ENCODE data around the gene LAMA5. TPM values are rescaled to one million over a fixed set of nuclear protein-coding genes. Genes with fewer than 3 reads are reported as not detected.

The LAMA5 gene
- total and polyA plus RNA-seq, 2 experiments from 2014 or later = 162 to 168 TPM

- Histone ChIP-seq H3K4me3 (no peak overlapping the region), H3K36me3 (peaks cover 36% of the 10 kb centered on the region), H3K27me3 (no peaks in the 10 kb centered on the region), H3K9me3 (ENCODE audit: low read depth) (no peaks in the 10 kb centered on the region), H3K4me1 (ENCODE audit: low read depth) (no peaks in the 10 kb centered on the region), H3K27ac (no peak overlapping the region)
- no peak for DNase-seq (ENCODE audit: low read depth in 1 of 2, low spot score in 1 of 2)
- no peak for TF ChIP-seq CTCF (IDR thresholded peaks at IDR 0.05; ENCODE audit: low read depth, low read length)
Observed at GRCh38 chr20:62323146-62323979, 43.7 kb downstream of the LAMA5 start.

- DNase-seq (ENCODE audit: low read depth in 1 of 2, low spot score in 1 of 2) = no peak
- no peak overlapping the region for H3K4me3 ChIP-seq
- no peak for TF ChIP-seq CTCF (IDR thresholded peaks at IDR 0.05; ENCODE audit: low read depth, low read length)
- H3K36me3 ChIP-seq = peaks cover 28% of the 10 kb centered on the region
- H3K4me1 ChIP-seq (ENCODE audit: low read depth) = no peaks in the 10 kb centered on the region
- no peaks in the 10 kb centered on the region for H3K9me3 ChIP-seq (ENCODE audit: low read depth)
- H3K27me3 ChIP-seq = no peaks in the 10 kb centered on the region
- H3K27ac ChIP-seq = no peak overlapping the region
Observed at GRCh38 chr20:62322492-62323041, 44.5 kb downstream of the LAMA5 start.

GRCh38 chr20:62321975-62322374 is 45.1 kb downstream of the LAMA5 start:
- no peak for TF ChIP-seq CTCF (IDR thresholded peaks at IDR 0.05; ENCODE audit: low read depth, low read length)
- no peak overlapping the region for H3K4me3 ChIP-seq
- no peak overlapping the region for H3K27ac ChIP-seq
- DNase-seq (ENCODE audit: low read depth in 1 of 2, low spot score in 1 of 2) = no peak
- no peaks in the 10 kb centered on the region for H3K9me3 ChIP-seq (ENCODE audit: low read depth)
- peaks cover 28% of the 10 kb centered on the region for H3K36me3 ChIP-seq
- no peaks in the 10 kb centered on the region for H3K4me1 ChIP-seq (ENCODE audit: low read depth)
- no peaks in the 10 kb centered on the region for H3K27me3 ChIP-seq

GRCh38 chr20:62321521-62321948 is 45.6 kb downstream of the LAMA5 start:
- H3K36me3 ChIP-seq = peaks cover 31% of the 10 kb centered on the region
- no peak for DNase-seq (ENCODE audit: low read depth in 1 of 2, low spot score in 1 of 2)
- TF ChIP-seq CTCF (IDR thresholded peaks at IDR 0.05; ENCODE audit: low read depth, low read length) = no peak

GRCh38 chr20:62320581-62321354 is 46.3 kb downstream of the LAMA5 start:
- DNase-seq (ENCODE audit: low read depth in 1 of 2, low spot score in 1 of 2) = no peak
- no peaks in the 10 kb centered on the region for H3K9me3 ChIP-seq (ENCODE audit: low read depth)
- no peak for TF ChIP-seq CTCF (IDR thresholded peaks at IDR 0.05; ENCODE audit: low read depth, low read length)
- H3K27ac ChIP-seq = no peak overlapping the region
- no peaks in the 10 kb centered on the region for H3K4me1 ChIP-seq (ENCODE audit: low read depth)
- H3K36me3 ChIP-seq = peaks cover 36% of the 10 kb centered on the region
- no peaks in the 10 kb centered on the region for H3K27me3 ChIP-seq
- H3K4me3 ChIP-seq = no peak overlapping the region

More at GRCh38 chr20:62321521-62321948, 45.6 kb downstream of the LAMA5 start:
- Histone ChIP-seq H3K9me3 (ENCODE audit: low read depth) (no peaks in the 10 kb centered on the region), H3K4me1 (ENCODE audit: low read depth) (no peaks in the 10 kb centered on the region), H3K27ac (no peak overlapping the region), H3K27me3 (no peaks in the 10 kb centered on the region), H3K4me3 (no peak overlapping the region)
